Osteoblast (primary cell): ENCODE data around the gene IDS. TPM values are rescaled to one million over a fixed set of nuclear protein-coding genes. Genes with fewer than 3 reads are reported as not detected.

Experiments used
- DNase-seq: peaks from one replicate; pipeline ENCODE4 v3.0.0; 2011; ENCODE audit warnings: low spot score, mixed read lengths; ENCODE audit not compliant: insufficient read length; ENCODE audit errors: missing footprints
- H2AFZ ChIP-seq: 2 replicates; pipeline ENCODE4 v1.6.0; 2011; ENCODE audit warnings: mild to moderate bottlenecking, low read length
- H3K27ac ChIP-seq: 2 replicates; pipeline ENCODE4 v1.5.1; 2011; ENCODE audit warnings: mild to moderate bottlenecking, low read depth, low read length, moderate library complexity
- H3K27me3 ChIP-seq: 2 replicates; pipeline ENCODE4 v1.6.0; 2012; ENCODE audit warnings: mild to moderate bottlenecking, control low read depth, inconsistent platforms, low read length, moderate library complexity; ENCODE audit not compliant: insufficient read depth
- H3K36me3 ChIP-seq: 2 replicates; pipeline ENCODE4 v1.5.1; 2011; ENCODE audit warnings: mild to moderate bottlenecking, low read length, control low read depth, moderate library complexity; ENCODE audit not compliant: insufficient read depth
- H3K4me1 ChIP-seq: 2 replicates; pipeline ENCODE4 v1.5.1; 2011; ENCODE audit warnings: mild to moderate bottlenecking, low read length, control low read depth, moderate library complexity; ENCODE audit not compliant: insufficient read depth
- H3K4me2 ChIP-seq: 2 replicates; pipeline ENCODE4 v1.6.0; 2011; ENCODE audit warnings: mild to moderate bottlenecking, low read length; ENCODE audit not compliant: insufficient read depth
- H3K4me3 ChIP-seq: fragments of 200-600 bp; sonication (generic); 3 replicates; pipeline ENCODE4 v1.5.1; 2012; ENCODE audit warnings: mild to moderate bottlenecking, low read length, inconsistent platforms; ENCODE audit not compliant: insufficient read depth
- H3K79me2 ChIP-seq: 2 replicates; pipeline ENCODE4 v1.6.0; 2012; ENCODE audit warnings: mild to moderate bottlenecking, low read length, control low read depth, inconsistent platforms; ENCODE audit not compliant: insufficient read depth
- H3K9me3 ChIP-seq: 2 replicates; pipeline ENCODE4 v1.5.1; 2011; ENCODE audit warnings: low read depth, low read length, control low read depth
- H4K20me1 ChIP-seq: 2 replicates; pipeline ENCODE4 v1.6.0; 2012; ENCODE audit warnings: mild to moderate bottlenecking, low read length, control low read depth; ENCODE audit not compliant: insufficient read depth
- CTCF ChIP-seq: IDR thresholded peaks from 2 replicates; pipeline ENCODE4 v1.5.1; 2011; ENCODE audit warnings: mild to moderate bottlenecking, low read depth, low read length, moderate library complexity; ENCODE audit errors: extremely low read depth
- total RNA-seq: library from RNA; depleted of rRNA; stranded (reverse); fragments of >200 nt; gene quantifications from 2 replicates; pipeline ENCODE4 v1.2.3, GENCODE V29; 2012

The IDS gene
- total RNA-seq, 1 donor, result 48.9 TPM

- Histone ChIP-seq H4K20me1 (peaks cover 3% of the 10 kb centered on the region), H3K4me2 (no peak overlapping the region), H3K36me3 (peaks cover 61% of the 10 kb centered on the region), H3K27me3 (no peaks in the 10 kb centered on the region), H3K4me3 (no peak overlapping the region), H3K4me1 (peaks cover 40% of the 10 kb centered on the region), H3K9me3 (no peaks in the 10 kb centered on the region), H3K79me2 (peaks cover 24% of the 10 kb centered on the region), H2AFZ (no peak overlapping the region), H3K27ac (no peak overlapping the region)
- no peak for TF ChIP-seq CTCF
- no peak for DNase-seq
Measured at GRCh38 chrX:149499766-149500165, 5.3 kb downstream of the IDS start.

GRCh38 chrX:149498767-149499166 lies 6.3 kb downstream of the IDS start:
- no peaks in the 10 kb centered on the region for H3K27me3 ChIP-seq
- no peak for DNase-seq
- no peak for TF ChIP-seq CTCF
- peaks cover 15% of the 10 kb centered on the region for H3K79me2 ChIP-seq
- H3K4me3 ChIP-seq, result no peak overlapping the region
- no peak overlapping the region for H3K4me2 ChIP-seq
- H3K36me3 ChIP-seq, result peaks cover 69% of the 10 kb centered on the region
- peaks cover 7% of the 10 kb centered on the region for H4K20me1 ChIP-seq
- no peak overlapping the region for H2AFZ ChIP-seq
- H3K27ac ChIP-seq, result no peak overlapping the region
- no peaks in the 10 kb centered on the region for H3K9me3 ChIP-seq
- peaks cover 41% of the 10 kb centered on the region for H3K4me1 ChIP-seq

- peak overlapping the region; percentile 40 for H3K27ac ChIP-seq
- no peak for TF ChIP-seq CTCF
- H3K9me3 ChIP-seq, result no peaks in the 10 kb centered on the region
- H3K4me1 ChIP-seq, result peaks cover 41% of the 10 kb centered on the region
- H2AFZ ChIP-seq, result no peak overlapping the region
- no peak overlapping the region for H3K4me3 ChIP-seq
- peaks cover 16% of the 10 kb centered on the region for H4K20me1 ChIP-seq
- H3K36me3 ChIP-seq, result peaks cover 71% of the 10 kb centered on the region
- H3K4me2 ChIP-seq, result no peak overlapping the region
- DNase-seq, result peak; percentile 87
- peaks cover 10% of the 10 kb centered on the region for H3K79me2 ChIP-seq
- H3K27me3 ChIP-seq, result no peaks in the 10 kb centered on the region
Measured at GRCh38 chrX:149497626-149498025, 7.5 kb downstream of the IDS start.

GRCh38 chrX:149497054-149497453 lies 8.1 kb downstream of the IDS start:
- Histone ChIP-seq H3K27ac (peak overlapping the region; percentile 48), H3K4me3 (no peak overlapping the region), H3K27me3 (no peaks in the 10 kb centered on the region), H2AFZ (no peak overlapping the region), H3K4me2 (no peak overlapping the region), H3K9me3 (no peaks in the 10 kb centered on the region), H4K20me1 (peaks cover 17% of the 10 kb centered on the region), H3K4me1 (peaks cover 41% of the 10 kb centered on the region), H3K36me3 (peaks cover 69% of the 10 kb centered on the region), H3K79me2 (peaks cover 5% of the 10 kb centered on the region)
- DNase-seq, result no peak
- TF ChIP-seq CTCF, result no peak
